ENCODE measurements around the gene PACC1. TPM values are rescaled to one million over a fixed set of nuclear protein-coding genes. Genes with fewer than 3 reads are reported as not detected.
A peak's percentile ranks its signal among the peaks of the same experiment; 100 is the strongest.

The PACC1 gene
- total and polyA plus RNA-seq, 10 of the 15 experiments (the other 5 are each of a cell fraction or from before 2014, with no cell fraction given) = 16.1 to 29.7 (median 19.3) TPM

DNA sequence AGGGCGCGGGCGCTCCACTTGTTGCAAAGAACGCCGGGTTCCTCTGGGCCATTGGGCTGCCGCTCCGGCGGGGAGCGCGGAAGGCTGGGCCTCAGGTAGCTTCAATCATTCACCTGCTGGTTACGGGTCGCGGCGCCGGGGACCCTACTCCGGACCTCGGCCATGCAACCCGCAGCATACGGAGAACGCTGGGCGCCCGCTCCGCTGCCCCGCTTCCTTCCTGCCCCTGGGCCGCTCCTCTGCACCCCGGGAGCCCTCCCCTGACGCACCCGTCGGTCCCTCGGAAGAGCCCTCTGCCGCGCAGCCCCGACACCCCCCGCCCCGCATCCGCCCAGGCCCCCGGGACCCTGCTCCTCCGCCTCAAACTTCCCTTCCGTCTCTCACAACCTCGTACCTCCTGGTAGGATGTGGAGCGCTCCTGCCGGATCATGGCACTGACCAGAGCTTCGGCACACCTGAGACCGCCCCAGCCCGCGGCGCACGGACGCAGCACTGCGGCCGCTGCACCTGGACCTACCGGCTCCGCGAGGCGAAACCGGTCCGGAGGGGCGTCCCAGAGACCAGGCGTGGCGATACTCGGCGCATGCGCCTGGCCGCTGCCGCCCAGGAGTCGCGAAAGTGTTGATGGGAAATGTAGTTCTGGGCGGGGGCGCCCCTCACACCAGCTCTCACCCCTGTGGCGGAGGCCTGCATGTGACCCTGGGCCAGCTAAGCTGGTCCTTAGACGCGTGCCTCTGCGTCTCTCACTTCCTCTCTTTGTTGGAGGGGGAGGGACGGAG is at the start of gene PACC1 (continued):
- no peak for TF ChIP-seq ZBTB33 (IDR thresholded peaks at IDR 0.05)
- TF ChIP-seq, protein P1, sequence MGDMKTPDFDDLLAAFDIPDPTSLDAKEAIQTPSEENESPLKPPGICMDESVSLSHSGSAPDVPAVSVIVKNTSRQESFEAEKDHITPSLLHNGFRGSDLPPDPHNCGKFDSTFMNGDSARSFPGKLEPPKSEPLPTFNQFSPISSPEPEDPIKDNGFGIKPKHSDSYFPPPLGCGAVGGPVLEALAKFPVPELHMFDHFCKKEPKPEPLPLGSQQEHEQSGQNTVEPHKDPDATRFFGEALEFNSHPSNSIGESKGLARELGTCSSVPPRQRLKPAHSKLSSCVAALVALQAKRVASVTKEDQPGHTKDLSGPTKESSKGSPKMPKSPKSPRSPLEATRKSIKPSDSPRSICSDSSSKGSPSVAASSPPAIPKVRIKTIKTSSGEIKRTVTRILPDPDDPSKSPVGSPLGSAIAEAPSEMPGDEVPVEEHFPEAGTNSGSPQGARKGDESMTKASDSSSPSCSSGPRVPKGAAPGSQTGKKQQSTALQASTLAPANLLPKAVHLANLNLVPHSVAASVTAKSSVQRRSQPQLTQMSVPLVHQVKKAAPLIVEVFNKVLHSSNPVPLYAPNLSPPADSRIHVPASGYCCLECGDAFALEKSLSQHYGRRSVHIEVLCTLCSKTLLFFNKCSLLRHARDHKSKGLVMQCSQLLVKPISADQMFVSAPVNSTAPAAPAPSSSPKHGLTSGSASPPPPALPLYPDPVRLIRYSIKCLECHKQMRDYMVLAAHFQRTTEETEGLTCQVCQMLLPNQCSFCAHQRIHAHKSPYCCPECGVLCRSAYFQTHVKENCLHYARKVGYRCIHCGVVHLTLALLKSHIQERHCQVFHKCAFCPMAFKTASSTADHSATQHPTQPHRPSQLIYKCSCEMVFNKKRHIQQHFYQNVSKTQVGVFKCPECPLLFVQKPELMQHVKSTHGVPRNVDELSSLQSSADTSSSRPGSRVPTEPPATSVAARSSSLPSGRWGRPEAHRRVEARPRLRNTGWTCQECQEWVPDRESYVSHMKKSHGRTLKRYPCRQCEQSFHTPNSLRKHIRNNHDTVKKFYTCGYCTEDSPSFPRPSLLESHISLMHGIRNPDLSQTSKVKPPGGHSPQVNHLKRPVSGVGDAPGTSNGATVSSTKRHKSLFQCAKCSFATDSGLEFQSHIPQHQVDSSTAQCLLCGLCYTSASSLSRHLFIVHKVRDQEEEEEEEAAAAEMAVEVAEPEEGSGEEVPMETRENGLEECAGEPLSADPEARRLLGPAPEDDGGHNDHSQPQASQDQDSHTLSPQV (IDR thresholded peaks at IDR 0.05) = no peak
- TF ChIP-seq RUNX3 (IDR thresholded peaks at IDR 0.05; ENCODE audit: low read length) = peak; percentile 40; the same call in 1 of the 2 replicates
- TF ChIP-seq SMC3 (IDR thresholded peaks at IDR 0.05; ENCODE audit: borderline replicate concordance, low read length) = no peak
- peak; percentile 69 for TF ChIP-seq RELA (IDR thresholded peaks at IDR 0.05; ENCODE audit: borderline replicate concordance, partially characterized antibody)
- peak; percentile 61 to 74; a peak in 2 of 4 replicates for TF ChIP-seq IKZF2 (IDR thresholded peaks at IDR 0.05)
- no peak for TF ChIP-seq ZZZ3 (IDR thresholded peaks at IDR 0.05; ENCODE audit: control insufficient read depth, insufficient read length, low read depth)
- no peak for TF ChIP-seq KAT2A (conservative IDR thresholded peaks at IDR 0.05; ENCODE audit: control insufficient read depth, low read depth, low read length)
- 0 out of 2 replicates have a peak, but pooled peaks have one; percentile 32 for TF ChIP-seq REST (IDR thresholded peaks at IDR 0.05; ENCODE audit: low read depth, low read length)
- no peak for TF ChIP-seq LARP7 (IDR thresholded peaks at IDR 0.05)
- TF ChIP-seq NFXL1 (IDR thresholded peaks at IDR 0.05; ENCODE audit: borderline replicate concordance) = no peak
- TF ChIP-seq, protein P2, sequence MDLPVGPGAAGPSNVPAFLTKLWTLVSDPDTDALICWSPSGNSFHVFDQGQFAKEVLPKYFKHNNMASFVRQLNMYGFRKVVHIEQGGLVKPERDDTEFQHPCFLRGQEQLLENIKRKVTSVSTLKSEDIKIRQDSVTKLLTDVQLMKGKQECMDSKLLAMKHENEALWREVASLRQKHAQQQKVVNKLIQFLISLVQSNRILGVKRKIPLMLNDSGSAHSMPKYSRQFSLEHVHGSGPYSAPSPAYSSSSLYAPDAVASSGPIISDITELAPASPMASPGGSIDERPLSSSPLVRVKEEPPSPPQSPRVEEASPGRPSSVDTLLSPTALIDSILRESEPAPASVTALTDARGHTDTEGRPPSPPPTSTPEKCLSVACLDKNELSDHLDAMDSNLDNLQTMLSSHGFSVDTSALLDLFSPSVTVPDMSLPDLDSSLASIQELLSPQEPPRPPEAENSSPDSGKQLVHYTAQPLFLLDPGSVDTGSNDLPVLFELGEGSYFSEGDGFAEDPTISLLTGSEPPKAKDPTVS (IDR thresholded peaks at IDR 0.05; ENCODE audit: low read depth, low read length) = no peak
- TF ChIP-seq USF1 (IDR thresholded peaks at IDR 0.05; ENCODE audit: borderline replicate concordance, extremely low read length, insufficient read depth, low read depth, low read length) = peak; percentile 89
- no peak for TF ChIP-seq SUZ12 (IDR thresholded peaks at IDR 0.05; ENCODE audit: unreplicated experiment)
- no peak for TF ChIP-seq TCF7 (IDR thresholded peaks at IDR 0.05; ENCODE audit: borderline replicate concordance)
